HG03521 (cell line): ENCODE measurements around the gene ZFP42.
"Not testable (repeated sequence)": the region's sequence is repeated elsewhere in the genome, so short reads cannot be mapped to it uniquely, and the experiment has no call there.

Experiments
- ATAC-seq: cut with Tn5 transposase; IDR thresholded peaks from one replicate; pipeline ENCODE4 v1.9.1; 2021; ENCODE audit warnings: mild to moderate bottlenecking, moderate library complexity; ENCODE audit not compliant: unreplicated experiment

ZFP42 gene

GRCh38 chr4:188021548-188022249, 26.1 kb downstream of the ZFP42 start:
- ATAC-seq = no peak

- ATAC-seq = no peak
These were observed 28.1 kb downstream of the ZFP42 start for GRCh38 chr4:188023682-188024081.

- no peak for ATAC-seq
These were observed 29.9 kb downstream of the ZFP42 start for GRCh38 chr4:188025476-188025875.

GRCh38 chr4:188029114-188029513, 33.5 kb downstream of the ZFP42 start:
- ATAC-seq = no peak

- ATAC-seq = no peak
These were observed 34.8 kb downstream of the ZFP42 start for GRCh38 chr4:188030401-188030800.

- no peak for ATAC-seq
These were observed 36.2 kb downstream of the ZFP42 start for GRCh38 chr4:188031751-188032150.

- no peak for ATAC-seq
These were observed 36.6 kb downstream of the ZFP42 start for GRCh38 chr4:188032170-188032569.

GRCh38 chr4:188032583-188032982, 37.0 kb downstream of the ZFP42 start:
- no peak for ATAC-seq

- no peak for ATAC-seq
These were observed 41.6 kb downstream of the ZFP42 start for GRCh38 chr4:188037003-188037713.

- ATAC-seq = no peak
These were observed 46.1 kb downstream of the ZFP42 start for GRCh38 chr4:188041721-188042120.

- ATAC-seq = no peak
These were observed 46.6 kb downstream of the ZFP42 start for GRCh38 chr4:188042191-188042590.

GRCh38 chr4:188043154-188043553, 47.6 kb downstream of the ZFP42 start:
- ATAC-seq = no peak

- ATAC-seq = not testable (repeated sequence)
These were observed 49.9 kb downstream of the ZFP42 start for GRCh38 chr4:188045461-188045860.

- ATAC-seq = no peak
These were observed 51.1 kb downstream of the ZFP42 start for GRCh38 chr4:188046657-188047056.

GRCh38 chr4:188053302-188053701, 57.7 kb downstream of the ZFP42 start:
- no peak for ATAC-seq
